Stimulated activated CD4-positive, alpha-beta T cell treated with anti-CD3 and anti-CD28 coated beads, TNF-alpha, amount 100 ng/mL, for 1 hour (primary cell): Measurements from ENCODE around the gene DOCK9.
"Not testable (repeated sequence)": the region's sequence is repeated elsewhere in the genome, so short reads cannot be mapped to it uniquely, and the experiment has no call there.

Experiments used
- DNase-seq, 3 donors: peaks; one replicate each; pipeline ENCODE4 v3.0.0-alpha.2; 2020; ENCODE audit warnings: low read depth in 3 of 3, low spot score in 1 of 3

DOCK9 gene

GRCh38 chr13:98775844-98776598 lies 201.8 kb downstream of the DOCK9 start:
- no peak for DNase-seq

- DNase-seq = no peak
Measured at GRCh38 chr13:98775386-98775785, 202.5 kb downstream of the DOCK9 start.

GRCh38 chr13:98774776-98775175 lies 203.1 kb downstream of the DOCK9 start:
- no peak for DNase-seq

GRCh38 chr13:98773921-98774320 lies 203.9 kb downstream of the DOCK9 start:
- DNase-seq = no peak

GRCh38 chr13:98772794-98773452 lies 204.9 kb downstream of the DOCK9 start:
- no peak for DNase-seq

GRCh38 chr13:98771838-98772611 lies 205.8 kb downstream of the DOCK9 start:
- DNase-seq = no peak

- DNase-seq = no peak
Measured at GRCh38 chr13:98769736-98770135, 208.1 kb downstream of the DOCK9 start.

- DNase-seq = no peak
Measured at GRCh38 chr13:98768522-98768921, 209.3 kb downstream of the DOCK9 start.

GRCh38 chr13:98766697-98767096 lies 211.2 kb downstream of the DOCK9 start:
- DNase-seq = no peak

- DNase-seq = no peak
Measured at GRCh38 chr13:98765996-98766519, 211.8 kb downstream of the DOCK9 start.

- DNase-seq = no peak
Measured at GRCh38 chr13:98761986-98762616, 215.8 kb downstream of the DOCK9 start.

GRCh38 chr13:98761126-98761985 lies 216.5 kb downstream of the DOCK9 start:
- DNase-seq = no peak

GRCh38 chr13:98755729-98756128 lies 222.1 kb downstream of the DOCK9 start:
- no peak for DNase-seq

GRCh38 chr13:98755116-98755515 lies 222.7 kb downstream of the DOCK9 start:
- no peak for DNase-seq

- DNase-seq = not testable (repeated sequence)
Measured at GRCh38 chr13:98754468-98754867, 223.4 kb downstream of the DOCK9 start.

- no peak for DNase-seq
Measured at GRCh38 chr13:98752467-98753290, 225.2 kb downstream of the DOCK9 start, which contains the start of gene SLC15A1. Gene SLC15A1, minus strand, starts transcription at chr13:98752672. Its CDS starts 74 bp downstream, at chr13:98752598.

GRCh38 chr13:98751861-98752466 lies 225.9 kb downstream of the DOCK9 start:
- no peak for DNase-seq

GRCh38 chr13:98751367-98751782 lies 226.5 kb downstream of the DOCK9 start:
- DNase-seq = no peak

GRCh38 chr13:98749501-98749900 lies 228.4 kb downstream of the DOCK9 start:
- DNase-seq = no peak
